ENCODE data around the gene DAAM1.

Gene DAAM1

DNA sequence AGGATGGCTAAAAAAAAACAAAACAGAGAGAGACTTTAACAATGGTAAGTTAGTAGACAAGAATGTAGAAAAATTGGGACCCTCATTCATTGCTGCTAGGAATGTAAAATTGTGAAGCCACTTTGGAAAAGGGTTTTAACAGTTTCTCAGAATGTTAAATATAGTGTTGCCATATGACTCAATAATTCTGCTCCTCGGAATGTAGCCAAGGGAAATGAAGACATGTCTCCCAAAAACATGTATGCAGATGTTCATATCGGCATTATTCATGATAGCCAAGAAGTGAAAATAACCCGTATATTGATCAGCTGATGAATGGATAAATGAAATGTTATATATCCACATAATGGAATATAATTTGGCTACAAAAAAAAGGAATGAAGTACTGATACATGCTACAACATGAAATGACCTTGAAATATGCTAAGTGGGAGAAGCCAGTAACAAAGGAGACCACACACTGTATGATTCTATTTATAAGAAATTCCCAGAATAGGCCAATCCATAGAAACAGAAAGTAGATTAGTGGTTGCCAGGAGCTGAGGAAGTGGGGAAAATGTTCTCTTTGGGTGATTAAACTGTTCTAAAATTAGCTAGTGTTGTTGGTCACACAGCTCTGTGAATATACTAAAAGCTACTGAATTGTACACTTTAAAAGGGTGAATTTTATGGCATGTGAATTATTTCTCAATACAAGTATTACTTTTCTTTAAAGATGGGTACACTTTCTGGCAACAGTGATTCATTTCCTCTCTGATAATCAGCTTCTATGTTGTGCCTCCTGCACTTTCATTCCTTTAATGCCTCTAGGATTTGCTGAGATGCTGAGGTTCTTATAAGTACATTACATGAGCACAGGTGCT, 132.5 kb downstream of the DAAM1 start:
- DNase-seq, result no peak
- intact Hi-C loops (cut with DNase I), result no loop called here

DNA sequence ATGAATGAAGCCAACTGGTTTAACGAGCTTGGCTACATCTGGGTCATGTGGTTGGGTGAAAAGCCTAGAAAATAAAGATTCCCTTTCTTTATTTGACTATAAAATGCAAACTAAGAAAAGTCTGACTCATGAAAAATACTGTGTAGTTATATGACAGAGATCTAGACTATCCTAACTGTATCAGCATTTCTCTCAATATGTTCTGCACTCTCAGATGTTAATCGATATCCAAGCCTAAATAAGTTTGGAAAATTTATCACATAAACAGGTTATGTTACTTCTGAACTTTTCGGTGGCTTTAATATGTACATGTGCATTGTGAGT, 133.1 kb downstream of the DAAM1 start:
- no peak for DNase-seq
- intact Hi-C loops (cut with DNase I), result no loop called here

DNA sequence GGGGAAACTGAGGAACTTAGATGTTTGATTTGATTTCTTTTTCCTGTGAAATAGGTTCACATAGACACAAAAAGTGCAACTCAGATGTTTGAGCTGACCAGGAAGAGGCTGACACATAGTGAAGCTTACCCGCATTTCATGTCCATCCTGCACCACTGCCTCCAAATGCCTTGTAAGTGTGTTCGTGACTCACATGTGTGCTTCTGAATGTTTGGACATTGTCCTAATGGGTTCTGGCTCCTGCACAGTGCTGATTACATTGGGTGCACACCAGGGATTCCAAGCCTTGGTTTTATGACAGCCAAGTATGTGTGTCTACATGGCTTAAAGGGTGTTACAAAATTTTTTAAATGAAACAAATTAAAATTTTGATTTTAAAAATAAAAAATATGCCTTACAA, 137.4 kb downstream of the DAAM1 start:
- DNase-seq, result no peak
- intact Hi-C loops (cut with DNase I), result no loop called here

DNA sequence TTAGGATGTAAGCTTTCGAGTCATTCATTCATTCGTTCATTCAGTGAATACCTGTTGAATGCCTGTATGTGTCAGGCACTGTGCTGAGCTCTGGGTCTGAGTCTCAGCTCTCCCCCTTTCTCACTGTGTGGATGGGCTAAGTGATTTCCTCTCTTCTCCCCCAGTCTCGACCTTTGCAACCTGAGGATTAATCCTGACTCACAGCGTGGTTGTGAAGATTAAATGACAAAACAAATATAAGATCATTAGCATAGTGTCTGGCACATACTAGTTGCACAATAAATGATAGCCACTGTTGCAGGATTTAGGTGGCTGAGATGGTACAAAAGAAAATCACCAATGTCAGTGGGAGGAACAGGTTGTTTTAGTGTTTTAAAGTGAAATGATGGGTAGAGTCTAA, 140.0 kb downstream of the DAAM1 start:
- intact Hi-C loops (cut with DNase I), result no loop called here
- DNase-seq, result no peak

DNA sequence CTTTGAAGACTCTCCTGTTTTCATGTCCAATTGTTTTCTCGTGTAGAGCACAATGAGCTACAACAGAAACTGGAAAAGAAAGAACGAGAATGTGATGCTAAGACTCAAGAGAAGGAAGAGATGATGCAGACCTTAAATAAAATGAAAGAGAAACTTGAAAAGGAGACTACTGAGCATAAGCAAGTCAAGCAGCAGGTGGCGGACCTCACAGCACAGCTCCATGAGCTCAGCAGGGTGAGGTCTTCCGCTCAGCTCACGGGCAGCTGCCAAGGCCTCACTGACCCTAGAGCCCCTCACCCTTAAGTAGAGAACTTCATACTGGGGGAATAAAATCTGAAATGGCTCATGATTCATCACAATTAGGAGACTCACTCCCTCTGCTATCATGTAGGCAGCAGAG, 142.0 kb downstream of the DAAM1 start:
- DNase-seq, result peak in 2 of 42 donors; percentile 9 to 17
- intact Hi-C loops (cut with DNase I), result no loop called here

DNA sequence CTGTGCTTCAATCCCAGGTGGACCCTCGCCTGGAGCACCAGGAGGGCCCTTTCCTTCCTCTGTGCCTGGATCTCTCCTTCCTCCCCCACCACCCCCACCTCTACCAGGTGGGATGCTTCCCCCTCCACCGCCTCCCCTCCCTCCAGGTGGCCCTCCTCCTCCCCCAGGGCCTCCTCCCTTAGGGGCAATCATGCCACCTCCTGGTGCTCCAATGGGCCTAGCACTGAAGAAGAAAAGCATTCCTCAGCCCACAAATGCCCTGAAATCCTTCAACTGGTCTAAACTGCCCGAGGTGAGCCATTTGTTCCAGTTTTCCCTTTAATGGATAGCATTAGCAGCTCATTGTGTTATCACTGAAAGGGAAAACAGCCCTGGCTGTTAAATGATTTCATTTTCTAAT, 142.8 kb downstream of the DAAM1 start:
- DNase-seq, result no peak
- intact Hi-C loops (cut with DNase I), result no loop called here

DNA sequence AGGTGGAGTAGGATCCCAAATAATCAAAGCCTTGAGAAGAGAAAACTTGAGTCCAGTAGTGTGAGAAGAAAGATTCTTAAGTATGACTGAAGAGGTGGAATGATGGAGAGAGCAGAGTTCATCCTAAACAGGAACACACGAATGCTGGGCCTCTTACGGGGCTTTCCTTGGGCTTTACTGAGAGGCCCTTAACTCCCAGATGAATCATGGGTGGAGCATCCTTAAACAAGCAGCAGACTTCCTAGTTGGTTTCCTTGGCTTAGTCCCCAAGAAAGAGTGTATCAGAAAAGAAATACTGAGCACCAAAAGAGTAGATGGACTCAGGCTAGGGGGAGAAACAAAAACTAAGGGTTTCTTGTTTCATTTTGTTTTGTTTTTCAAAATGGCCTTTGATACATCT, 144.3 kb downstream of the DAAM1 start:
- intact Hi-C loops (cut with DNase I), result no loop called here

DNA sequence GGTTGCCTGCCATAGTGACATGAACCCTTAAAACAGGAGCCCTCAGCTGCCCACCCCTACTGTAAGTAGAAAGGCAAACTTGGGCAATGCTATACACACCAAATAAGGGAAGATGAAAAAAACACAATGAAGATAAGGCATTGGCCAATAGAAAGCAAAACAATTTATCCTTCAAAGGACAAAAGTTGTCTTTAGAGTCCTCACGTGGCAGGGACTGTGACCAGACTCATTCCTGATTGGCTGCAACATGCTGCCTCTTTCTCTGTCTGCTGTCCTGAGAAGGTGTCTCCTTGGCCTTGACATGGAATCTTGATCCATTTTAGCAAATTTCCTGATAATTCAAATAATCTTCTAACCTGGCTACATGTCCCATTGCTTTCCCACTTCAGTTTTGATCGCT, 144.8 kb downstream of the DAAM1 start:
- intact Hi-C loops (cut with DNase I), result no loop called here
- DNase-seq, result no peak

More for the DNA sequence above, 144.3 kb downstream of the DAAM1 start:
- no peak for DNase-seq

DNA sequence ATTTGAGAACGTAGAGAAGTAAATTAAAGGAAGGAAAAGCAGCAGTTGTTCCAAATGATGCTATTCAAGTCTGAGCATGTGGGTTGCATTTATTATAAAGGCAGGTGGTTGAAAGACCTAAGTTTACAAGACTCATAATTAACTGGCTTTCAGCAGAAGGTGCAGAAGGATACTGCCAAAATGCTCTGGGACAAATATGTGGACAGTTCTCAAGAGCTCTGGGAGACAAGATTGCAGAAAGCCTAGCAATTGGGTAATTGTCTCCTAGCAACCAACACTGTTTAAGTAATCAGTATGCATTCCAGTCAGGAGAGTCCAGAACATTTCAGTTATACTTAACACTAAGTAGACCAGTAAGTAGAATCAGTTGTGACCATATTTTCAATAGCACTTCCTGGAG, 145.2 kb downstream of the DAAM1 start:
- intact Hi-C loops (cut with DNase I), result no loop called here
- DNase-seq, result peak in 3 of 42 donors; percentile 13 to 43 (median 26)

DNA sequence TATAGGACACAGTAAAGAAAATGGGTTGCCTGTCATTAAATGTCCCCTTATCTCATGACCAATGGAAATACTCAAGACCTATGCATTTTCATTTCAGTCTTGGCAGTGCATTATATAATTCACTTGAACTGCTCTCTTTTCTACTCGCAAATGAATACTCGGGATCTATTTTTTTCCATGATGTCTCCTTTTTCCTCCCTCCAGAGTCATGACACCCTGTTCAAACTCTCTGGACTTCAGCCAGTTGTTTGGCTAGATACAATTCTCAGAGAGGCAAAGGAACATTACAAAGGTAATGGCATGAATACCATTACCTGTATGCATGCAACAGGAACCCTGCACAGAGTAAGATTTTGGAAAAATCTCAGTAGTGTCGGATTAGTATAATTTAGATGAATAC, 145.8 kb downstream of the DAAM1 start:
- no peak for DNase-seq
- intact Hi-C loops (cut with DNase I), result no loop called here

DNA sequence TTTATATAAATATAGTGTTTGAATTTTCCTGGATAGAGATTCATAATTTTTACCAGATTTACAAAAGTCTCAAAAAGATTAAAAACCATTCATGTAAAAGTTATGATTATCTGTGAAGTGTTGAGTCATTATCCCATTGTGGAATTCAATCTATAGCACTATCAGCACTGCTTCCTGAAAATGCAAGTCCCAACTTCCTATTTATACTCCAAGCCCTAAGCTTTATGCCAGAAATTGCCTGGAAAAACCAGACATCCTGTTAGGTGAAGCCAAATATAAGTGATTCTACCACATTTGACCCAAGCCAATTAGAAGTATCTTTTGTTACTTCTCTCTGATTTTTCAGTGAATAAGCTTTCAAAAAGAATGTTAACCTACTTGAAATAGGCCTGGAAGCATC, 147.6 kb downstream of the DAAM1 start:
- intact Hi-C loops (cut with DNase I), result no loop called here
- DNase-seq, result no peak

DNA sequence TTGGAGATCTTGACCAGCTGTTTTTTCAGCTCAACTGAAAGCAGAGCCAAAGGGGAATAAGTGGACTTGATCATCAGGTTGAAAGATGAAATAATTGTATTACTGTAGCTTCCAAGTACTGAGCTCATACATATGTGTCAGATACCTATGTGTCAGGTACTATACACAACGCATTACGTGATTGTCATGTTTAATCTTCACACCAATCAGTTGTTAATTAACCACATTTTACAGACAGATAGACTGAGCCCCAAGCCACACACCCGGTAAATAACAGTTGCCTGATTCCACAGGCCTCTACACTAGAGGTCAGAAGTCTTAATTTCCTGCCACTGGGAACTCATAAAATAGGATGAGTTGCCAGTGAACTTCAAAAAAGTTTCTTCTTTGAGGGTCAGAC, 148.2 kb downstream of the DAAM1 start:
- no peak for DNase-seq
- intact Hi-C loops (cut with DNase I), result no loop called here

DNA sequence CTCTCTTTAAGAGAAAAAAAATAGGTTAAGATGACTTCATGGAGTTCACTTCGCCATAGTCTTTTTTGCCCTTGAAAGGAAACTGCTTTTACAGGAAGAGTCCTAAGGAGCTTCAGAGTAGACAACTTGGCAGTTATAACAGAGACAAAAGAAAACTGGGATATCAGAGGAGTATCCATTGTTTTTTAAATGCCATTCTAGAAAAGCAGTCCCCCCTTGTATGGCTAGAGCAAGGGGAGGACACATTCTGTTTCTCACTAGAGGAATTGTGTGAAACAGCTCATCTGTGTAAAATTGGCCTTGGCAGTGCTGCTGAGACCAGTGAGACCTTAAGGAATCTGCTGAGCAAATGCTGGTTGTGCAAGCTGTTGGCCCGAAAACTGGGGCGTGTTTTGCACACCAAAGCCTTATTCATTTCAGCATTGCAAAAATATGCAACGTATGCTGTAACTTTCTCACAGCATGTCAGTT, 148.7 kb downstream of the DAAM1 start:
- peak in 14 of 42 donors; percentile 16 to 76 (median 36) for DNase-seq

DNA sequence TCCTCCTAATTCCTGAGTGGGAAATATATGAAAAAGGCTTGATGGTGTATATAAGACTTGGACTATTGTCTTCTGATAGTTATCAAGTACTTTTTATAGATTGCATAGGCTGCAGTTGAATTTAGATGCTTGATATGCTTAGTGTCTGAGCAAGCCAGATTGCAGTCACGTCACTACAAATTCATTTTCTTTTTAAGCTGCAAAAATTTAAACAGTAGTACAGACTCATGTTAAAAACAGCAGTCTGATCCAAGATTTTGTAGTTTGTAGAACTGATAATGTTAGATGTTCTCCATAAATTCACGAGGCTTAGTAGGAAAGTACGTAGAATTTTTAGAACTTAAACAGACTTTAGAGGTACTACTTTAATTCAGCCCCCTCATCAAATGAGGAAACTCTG, 150.3 kb downstream of the DAAM1 start:
- intact Hi-C loops (cut with DNase I), result no loop called here
- DNase-seq, result no peak

More for the DNA sequence above, 148.7 kb downstream of the DAAM1 start:
- intact Hi-C loops (cut with DNase I), result no loop called here

DNA sequence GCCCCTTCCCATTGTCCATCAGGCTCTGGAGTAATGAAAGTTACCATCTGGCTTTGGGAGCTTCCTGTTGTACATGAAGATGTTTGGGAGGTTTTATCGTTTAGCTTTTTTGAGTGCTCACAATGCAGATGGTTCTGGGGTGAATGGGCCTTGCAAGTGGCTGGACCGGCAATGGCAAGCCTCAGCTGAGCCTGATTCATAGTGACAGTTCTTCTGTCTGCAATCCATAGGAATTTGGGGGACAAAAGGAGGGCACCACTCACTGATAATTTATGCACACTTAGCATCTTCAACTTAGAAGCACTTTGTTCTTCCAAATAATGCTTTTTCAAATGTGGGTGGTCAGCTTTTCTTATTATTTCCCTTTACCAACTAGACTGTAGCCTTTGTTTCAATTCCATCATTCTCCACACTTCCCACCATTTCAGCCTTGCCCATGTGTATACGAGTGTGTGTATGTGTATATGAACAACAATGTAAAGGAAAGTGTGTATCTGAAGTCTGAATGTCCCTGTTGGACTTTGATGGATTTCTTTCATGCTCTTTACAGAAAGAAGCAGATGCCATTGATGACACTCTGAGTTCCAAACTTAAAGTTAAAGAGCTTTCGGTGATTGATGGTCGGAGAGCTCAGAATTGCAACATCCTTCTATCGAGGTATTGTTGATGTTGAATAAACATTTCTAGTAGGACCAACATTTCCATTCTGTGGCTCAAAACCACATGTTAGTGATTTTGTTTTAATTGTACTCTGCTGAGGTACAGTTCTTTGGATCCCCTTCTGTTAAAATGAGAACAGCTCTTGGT, 151.3 kb downstream of the DAAM1 start:
- no peak for DNase-seq
- intact Hi-C loops (cut with DNase I), result no loop called here

DNA sequence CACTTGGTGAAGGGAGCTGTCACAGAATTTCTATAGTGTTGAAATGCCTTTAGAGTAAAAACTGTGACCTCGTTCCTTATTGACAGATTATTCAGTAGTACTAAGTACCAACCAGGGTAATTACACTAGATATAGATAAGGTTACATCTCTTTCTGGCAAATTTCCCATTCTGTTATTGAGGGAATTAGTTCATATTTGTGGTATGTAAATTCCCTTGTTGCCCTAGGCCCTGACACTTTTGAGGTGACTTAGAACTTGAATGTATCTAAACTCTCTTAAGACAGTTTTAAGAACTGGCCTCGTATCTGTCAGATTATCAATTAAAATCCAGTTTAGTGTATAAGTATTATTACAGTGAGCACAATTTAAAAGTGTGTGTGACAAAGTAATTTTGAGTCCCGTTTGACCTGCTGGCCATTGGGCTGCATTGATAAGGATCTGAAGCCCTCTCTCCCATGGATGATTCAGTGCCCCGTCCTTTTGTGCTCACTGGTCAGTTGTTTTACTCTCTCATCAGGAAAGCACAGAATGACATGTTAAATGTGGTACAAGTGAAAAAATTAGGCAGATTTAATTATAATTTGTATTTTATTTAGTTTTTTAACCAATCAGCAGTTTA, 153.5 kb downstream of the DAAM1 start:
- DNase-seq, result no peak
- intact Hi-C loops (cut with DNase I), result no loop called here

DNA sequence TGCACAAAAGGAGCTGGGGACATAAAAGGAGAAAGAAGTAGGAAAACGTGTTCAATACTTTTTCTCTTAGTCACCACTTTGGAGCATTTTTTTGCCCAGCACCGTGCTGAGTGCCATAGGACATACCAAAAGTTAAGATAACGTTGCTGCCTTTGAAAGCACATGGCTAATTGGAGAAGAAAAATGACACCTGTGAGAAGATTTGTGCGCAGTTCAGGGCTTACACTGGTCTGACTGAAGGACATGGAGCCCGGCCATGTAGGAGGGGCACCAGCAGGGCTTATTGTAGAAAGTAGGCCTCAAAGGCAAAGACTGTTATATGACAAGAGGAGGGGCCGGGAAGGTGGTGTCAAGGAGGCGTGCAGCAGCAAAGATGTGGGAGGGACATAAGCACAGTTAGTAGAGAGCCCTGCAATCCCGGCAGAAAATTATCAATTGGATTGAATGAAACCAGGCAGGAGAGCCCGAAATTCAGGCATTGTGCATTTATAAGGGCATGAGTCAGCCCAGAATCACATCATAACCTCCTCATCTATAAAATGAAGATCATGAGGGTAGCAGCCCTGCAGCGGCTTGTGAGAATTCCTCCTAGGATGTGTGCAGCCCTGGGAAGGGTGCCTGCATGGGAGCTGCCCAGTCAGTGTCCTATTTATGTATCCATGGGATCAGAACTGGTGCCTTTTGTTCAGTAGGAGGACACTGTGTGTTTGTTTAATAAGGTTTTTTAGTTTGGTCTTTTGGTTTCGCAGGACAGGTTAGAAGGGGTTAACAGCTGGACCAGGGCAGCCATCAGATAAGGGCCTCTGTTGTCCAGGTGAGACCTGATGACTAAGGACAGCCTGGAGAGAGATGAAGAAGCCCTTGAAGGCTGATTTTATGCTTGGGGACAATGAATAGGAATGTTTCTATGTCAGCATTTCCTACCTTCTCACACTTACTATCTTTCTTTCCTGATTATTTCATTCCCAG, 154.3 kb downstream of the DAAM1 start:
- DNase-seq, result no peak
- intact Hi-C loops (cut with DNase I), result no loop called here

DNA sequence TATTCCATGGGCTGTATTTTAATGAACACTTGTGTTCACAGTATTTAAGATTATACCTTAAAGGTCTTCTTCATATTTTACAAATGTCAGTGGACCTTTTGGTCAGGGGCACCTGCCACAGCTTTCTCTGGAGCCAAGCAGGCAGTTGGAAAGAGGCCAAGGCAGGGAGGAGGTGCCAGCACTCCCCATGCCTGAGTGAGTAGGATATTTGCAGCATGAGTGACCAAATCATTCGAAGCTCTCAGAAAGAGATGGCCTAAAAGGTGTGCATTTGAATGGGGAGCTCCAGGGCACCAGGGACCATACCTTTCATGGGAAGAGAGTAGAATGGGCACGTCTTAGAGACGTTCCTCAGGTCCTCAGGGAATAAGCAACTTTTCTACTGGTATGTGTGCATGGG, 155.1 kb downstream of the DAAM1 start:
- no peak for DNase-seq
- intact Hi-C loops (cut with DNase I), result no loop called here

DNA sequence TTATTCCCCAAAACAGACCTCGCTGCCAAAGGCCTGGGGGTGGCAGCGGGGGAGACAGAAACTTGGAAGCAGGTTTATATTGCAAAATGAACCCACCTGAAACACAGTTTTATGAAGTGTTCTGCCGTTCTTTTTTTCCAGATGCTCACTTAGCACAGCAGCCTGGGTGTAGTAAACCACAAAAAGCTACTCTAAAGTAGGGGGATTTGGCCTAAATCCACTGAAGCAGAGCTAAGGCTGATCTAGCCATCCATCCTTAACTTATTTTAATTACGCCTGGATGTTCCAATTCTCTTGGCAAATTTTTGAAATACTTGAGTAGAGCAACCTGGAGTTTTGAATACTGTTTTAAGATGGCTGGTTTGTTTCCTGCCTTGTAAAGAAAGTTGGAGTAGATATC, 155.5 kb downstream of the DAAM1 start:
- no peak for DNase-seq
- intact Hi-C loops (cut with DNase I), result no loop called here
